ENCODE data around the gene MCCC2. TPM values are rescaled to one million over a fixed set of nuclear protein-coding genes. Genes with fewer than 3 reads are reported as not detected.

The MCCC2 gene
- total RNA-seq (10 to 100 TPM; 28.0 to 75.8 TPM), polyA plus RNA-seq (10 to 100 TPM; 47.9 to 82.4 TPM)

DNA sequence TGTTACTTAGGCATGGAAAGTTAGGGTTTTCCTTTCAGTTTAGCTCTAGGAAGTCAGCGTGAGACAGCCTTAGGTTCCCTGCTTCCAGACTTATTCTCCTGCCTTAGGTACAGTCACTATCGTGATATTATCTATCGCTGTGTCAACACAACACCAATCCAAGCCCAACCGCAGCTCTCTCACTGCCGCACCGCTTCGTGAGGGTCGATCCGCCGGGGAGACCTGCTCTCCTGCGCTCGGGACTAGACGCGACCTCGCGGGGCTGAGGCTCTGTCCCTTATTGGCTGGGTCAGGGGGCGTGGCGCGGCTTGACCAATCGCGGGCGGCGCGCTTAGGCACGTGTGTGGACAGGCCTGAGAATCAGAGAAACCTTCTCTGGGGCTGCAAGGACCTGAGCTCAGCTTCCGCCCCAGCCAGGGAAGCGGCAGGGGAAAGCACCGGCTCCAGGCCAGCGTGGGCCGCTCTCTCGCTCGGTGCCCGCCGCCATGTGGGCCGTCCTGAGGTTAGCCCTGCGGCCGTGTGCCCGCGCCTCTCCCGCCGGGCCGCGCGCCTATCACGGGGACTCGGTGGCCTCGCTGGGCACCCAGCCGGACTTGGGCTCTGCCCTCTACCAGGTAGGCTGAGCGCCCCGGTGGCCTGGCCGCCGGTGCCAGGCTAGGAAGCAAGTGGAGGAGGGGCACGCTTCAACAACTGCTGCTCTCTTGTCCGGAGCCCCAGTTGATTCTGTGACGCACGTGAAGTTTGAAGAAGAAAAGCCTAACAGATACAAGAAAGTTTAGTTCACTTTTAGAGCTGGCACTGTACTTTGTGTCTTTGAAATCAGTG lies at the start of gene MCCC2:
MCCC2 (plus strand) TSS at position 400 of the 825 bp plus-strand sequence; CDS start at position 486, 86 bp downstream.
- peaks cover 5 to 25% (median 12%) of the 10 kb centered on the region in 4 donors for H3K4me1 ChIP-seq (ENCODE audit: control insufficient read depth in 4 of 4, insufficient read depth in 4 of 4, low read length in 3 of 4)
- H3K27me3 ChIP-seq (ENCODE audit: control insufficient read depth in 4 of 4, insufficient read depth in 4 of 4, low read length in 3 of 4) = no peaks in the 10 kb centered on the region
- no peaks in the 10 kb centered on the region for H3K36me3 ChIP-seq (ENCODE audit: control insufficient read depth in 4 of 4, insufficient read depth in 3 of 4, low read depth in 1 of 4, low read length in 3 of 4)

More for the DNA sequence above, at the start of gene MCCC2:
- peak; percentile 97 for DNase-seq (ENCODE audit: low spot score)
- H3K4me3 ChIP-seq (ENCODE audit: low read depth in 1 of 3, low read length in 3 of 3) = peak within 1 kb of the TSS; percentile 70 to 96 (median 86)
- TF ChIP-seq, protein P1, sequence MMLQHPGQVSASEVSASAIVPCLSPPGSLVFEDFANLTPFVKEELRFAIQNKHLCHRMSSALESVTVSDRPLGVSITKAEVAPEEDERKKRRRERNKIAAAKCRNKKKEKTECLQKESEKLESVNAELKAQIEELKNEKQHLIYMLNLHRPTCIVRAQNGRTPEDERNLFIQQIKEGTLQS (IDR thresholded peaks at IDR 0.05) = no peak
- TF ChIP-seq TAF1 (conservative IDR thresholded peaks at IDR 0.05) = peak; percentile 27
- peak; percentile 55 for TF ChIP-seq YY1 (IDR thresholded peaks at IDR 0.05)
- TF ChIP-seq HNF4G (IDR thresholded peaks at IDR 0.05) = no peak
- peak in 1 of 2 donors; percentile 44 for TF ChIP-seq GABPA (IDR thresholded peaks at IDR 0.05 in 1 of 2, conservative IDR thresholded peaks at IDR 0.05 in 1 of 2)
- no peak for TF ChIP-seq NR2F2 (IDR thresholded peaks at IDR 0.05)
- TF ChIP-seq EGR1 (IDR thresholded peaks at IDR 0.05; ENCODE audit: low read depth in 2 of 2) = no peak
- TF ChIP-seq, protein P2, sequence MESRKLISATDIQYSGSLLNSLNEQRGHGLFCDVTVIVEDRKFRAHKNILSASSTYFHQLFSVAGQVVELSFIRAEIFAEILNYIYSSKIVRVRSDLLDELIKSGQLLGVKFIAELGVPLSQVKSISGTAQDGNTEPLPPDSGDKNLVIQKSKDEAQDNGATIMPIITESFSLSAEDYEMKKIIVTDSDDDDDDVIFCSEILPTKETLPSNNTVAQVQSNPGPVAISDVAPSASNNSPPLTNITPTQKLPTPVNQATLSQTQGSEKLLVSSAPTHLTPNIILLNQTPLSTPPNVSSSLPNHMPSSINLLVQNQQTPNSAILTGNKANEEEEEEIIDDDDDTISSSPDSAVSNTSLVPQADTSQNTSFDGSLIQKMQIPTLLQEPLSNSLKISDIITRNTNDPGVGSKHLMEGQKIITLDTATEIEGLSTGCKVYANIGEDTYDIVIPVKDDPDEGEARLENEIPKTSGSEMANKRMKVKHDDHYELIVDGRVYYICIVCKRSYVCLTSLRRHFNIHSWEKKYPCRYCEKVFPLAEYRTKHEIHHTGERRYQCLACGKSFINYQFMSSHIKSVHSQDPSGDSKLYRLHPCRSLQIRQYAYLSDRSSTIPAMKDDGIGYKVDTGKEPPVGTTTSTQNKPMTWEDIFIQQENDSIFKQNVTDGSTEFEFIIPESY (IDR thresholded peaks at IDR 0.05) = peak; percentile 97
- TF ChIP-seq, protein P3, sequence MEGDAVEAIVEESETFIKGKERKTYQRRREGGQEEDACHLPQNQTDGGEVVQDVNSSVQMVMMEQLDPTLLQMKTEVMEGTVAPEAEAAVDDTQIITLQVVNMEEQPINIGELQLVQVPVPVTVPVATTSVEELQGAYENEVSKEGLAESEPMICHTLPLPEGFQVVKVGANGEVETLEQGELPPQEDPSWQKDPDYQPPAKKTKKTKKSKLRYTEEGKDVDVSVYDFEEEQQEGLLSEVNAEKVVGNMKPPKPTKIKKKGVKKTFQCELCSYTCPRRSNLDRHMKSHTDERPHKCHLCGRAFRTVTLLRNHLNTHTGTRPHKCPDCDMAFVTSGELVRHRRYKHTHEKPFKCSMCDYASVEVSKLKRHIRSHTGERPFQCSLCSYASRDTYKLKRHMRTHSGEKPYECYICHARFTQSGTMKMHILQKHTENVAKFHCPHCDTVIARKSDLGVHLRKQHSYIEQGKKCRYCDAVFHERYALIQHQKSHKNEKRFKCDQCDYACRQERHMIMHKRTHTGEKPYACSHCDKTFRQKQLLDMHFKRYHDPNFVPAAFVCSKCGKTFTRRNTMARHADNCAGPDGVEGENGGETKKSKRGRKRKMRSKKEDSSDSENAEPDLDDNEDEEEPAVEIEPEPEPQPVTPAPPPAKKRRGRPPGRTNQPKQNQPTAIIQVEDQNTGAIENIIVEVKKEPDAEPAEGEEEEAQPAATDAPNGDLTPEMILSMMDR (IDR thresholded peaks at IDR 0.05; ENCODE audit: low read depth, low read length, missing input control) = no peak
- TF ChIP-seq SP1 (IDR thresholded peaks at IDR 0.05) = peak; percentile 78
- TF ChIP-seq, protein P4, sequence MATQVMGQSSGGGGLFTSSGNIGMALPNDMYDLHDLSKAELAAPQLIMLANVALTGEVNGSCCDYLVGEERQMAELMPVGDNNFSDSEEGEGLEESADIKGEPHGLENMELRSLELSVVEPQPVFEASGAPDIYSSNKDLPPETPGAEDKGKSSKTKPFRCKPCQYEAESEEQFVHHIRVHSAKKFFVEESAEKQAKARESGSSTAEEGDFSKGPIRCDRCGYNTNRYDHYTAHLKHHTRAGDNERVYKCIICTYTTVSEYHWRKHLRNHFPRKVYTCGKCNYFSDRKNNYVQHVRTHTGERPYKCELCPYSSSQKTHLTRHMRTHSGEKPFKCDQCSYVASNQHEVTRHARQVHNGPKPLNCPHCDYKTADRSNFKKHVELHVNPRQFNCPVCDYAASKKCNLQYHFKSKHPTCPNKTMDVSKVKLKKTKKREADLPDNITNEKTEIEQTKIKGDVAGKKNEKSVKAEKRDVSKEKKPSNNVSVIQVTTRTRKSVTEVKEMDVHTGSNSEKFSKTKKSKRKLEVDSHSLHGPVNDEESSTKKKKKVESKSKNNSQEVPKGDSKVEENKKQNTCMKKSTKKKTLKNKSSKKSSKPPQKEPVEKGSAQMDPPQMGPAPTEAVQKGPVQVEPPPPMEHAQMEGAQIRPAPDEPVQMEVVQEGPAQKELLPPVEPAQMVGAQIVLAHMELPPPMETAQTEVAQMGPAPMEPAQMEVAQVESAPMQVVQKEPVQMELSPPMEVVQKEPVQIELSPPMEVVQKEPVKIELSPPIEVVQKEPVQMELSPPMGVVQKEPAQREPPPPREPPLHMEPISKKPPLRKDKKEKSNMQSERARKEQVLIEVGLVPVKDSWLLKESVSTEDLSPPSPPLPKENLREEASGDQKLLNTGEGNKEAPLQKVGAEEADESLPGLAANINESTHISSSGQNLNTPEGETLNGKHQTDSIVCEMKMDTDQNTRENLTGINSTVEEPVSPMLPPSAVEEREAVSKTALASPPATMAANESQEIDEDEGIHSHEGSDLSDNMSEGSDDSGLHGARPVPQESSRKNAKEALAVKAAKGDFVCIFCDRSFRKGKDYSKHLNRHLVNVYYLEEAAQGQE (IDR thresholded peaks at IDR 0.05) = peak; percentile 58
- no peak for TF ChIP-seq RXRA (IDR thresholded peaks at IDR 0.05)
- TF ChIP-seq FOXA1 (IDR thresholded peaks at IDR 0.05) = no peak
- TF ChIP-seq RAD21 (IDR thresholded peaks at IDR 0.05) = peak in 1 of 2 donors; percentile 13
- TF ChIP-seq, protein P5, sequence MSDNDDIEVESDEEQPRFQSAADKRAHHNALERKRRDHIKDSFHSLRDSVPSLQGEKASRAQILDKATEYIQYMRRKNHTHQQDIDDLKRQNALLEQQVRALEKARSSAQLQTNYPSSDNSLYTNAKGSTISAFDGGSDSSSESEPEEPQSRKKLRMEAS (IDR thresholded peaks at IDR 0.05) = peak; percentile 14
- peak in 1 of 2 donors; percentile 25 for TF ChIP-seq HNF4A (conservative IDR thresholded peaks at IDR 0.05)
- TF ChIP-seq FOXA2 (IDR thresholded peaks at IDR 0.05) = no peak
- TF ChIP-seq JUND (IDR thresholded peaks at IDR 0.05) = no peak
- WGBS = under 1% methylated on average over 56 of the region's 56 CpGs
- no peaks in the 10 kb centered on the region for H3K9me3 ChIP-seq (ENCODE audit: control insufficient read depth in 4 of 4, low read length in 3 of 4)
- H3K27ac ChIP-seq (ENCODE audit: low read depth in 1 of 2, low read length in 2 of 2) = peak within 1 kb of the TSS; percentile 88 to 92
- peak within 1 kb of the TSS; percentile 87 to 98 for H3K9ac ChIP-seq (ENCODE audit: low read depth in 1 of 2, low read length in 2 of 2)
